SK-N-SH (cell line): ENCODE data around the gene RNF130.

ENCODE experiments used
- GABPA ChIP-seq: IDR thresholded peaks from 2 replicates; pipeline ENCODE4 v1.4.0; 2012; ENCODE audit warnings: low read depth, mild to moderate bottlenecking
- GATA2 ChIP-seq: sonication (generic); formaldehyde crosslinking; IDR thresholded peaks from 2 replicates; pipeline ENCODE4 v1.5.0; 2020; ENCODE audit warnings: mild to moderate bottlenecking, missing genetic modification reagents
- JUND ChIP-seq: IDR thresholded peaks from 2 replicates; pipeline ENCODE4 v1.4.0; 2012
- POLR2AphosphoS5 ChIP-seq: IDR thresholded peaks from 2 replicates; pipeline ENCODE4 v1.6.1; 2012; ENCODE audit warnings: low read depth, low read length
- TAF1 ChIP-seq: IDR thresholded peaks from 2 replicates; pipeline ENCODE4 v1.6.1; 2012; ENCODE audit warnings: low read depth, mild to moderate bottlenecking, low read length, moderate library complexity, borderline replicate concordance
- TF ChIP-seq, protein P1 (sequence below): fragments of 200-600 bp; sonication (generic); IDR thresholded peaks from 2 replicates; pipeline ENCODE4 v1.6.1; 2017; ENCODE audit warnings: antibody characterized with exemption, mild to moderate bottlenecking, moderate library complexity

DNA sequence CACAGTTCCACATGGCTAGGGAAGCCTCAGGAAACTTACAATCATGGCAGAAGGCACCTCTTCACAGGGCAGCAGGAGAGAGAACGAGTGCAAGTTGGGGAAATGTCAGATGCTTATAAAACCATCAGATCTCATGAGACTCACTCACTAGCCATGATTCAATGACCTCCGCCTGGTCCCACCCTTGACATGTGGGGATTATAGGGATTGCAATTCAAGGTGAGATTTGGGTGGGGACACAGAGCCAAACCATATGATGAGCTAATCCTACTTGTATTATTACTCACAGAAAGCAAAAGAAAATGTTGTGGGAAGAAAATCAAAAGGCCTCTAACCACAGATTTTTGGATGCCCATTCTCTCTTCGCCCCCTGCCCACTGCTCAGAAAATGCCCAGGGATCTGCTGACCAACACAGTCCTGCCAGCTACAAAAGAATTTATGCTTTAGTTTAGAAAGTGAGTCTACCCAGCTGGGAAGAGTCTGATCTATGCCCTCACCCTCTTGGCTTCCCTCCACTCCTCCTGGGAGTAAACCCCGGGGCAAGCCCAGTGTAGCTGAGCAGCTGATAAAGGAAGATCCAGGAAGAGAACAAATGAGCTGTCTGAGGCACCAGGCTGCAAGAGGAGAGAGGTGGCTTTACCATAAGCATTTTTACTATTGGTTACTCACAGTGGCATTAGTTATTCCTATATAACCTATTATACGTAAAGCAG is 53.1 kb downstream of the RNF130 start:
- TF ChIP-seq GATA2 (no peak), TAF1 (no peak), POLR2AphosphoS5 (no peak), GABPA (no peak), JUND (no peak)
- TF ChIP-seq, protein P1, sequence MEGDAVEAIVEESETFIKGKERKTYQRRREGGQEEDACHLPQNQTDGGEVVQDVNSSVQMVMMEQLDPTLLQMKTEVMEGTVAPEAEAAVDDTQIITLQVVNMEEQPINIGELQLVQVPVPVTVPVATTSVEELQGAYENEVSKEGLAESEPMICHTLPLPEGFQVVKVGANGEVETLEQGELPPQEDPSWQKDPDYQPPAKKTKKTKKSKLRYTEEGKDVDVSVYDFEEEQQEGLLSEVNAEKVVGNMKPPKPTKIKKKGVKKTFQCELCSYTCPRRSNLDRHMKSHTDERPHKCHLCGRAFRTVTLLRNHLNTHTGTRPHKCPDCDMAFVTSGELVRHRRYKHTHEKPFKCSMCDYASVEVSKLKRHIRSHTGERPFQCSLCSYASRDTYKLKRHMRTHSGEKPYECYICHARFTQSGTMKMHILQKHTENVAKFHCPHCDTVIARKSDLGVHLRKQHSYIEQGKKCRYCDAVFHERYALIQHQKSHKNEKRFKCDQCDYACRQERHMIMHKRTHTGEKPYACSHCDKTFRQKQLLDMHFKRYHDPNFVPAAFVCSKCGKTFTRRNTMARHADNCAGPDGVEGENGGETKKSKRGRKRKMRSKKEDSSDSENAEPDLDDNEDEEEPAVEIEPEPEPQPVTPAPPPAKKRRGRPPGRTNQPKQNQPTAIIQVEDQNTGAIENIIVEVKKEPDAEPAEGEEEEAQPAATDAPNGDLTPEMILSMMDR, result no peak
